Adrenal gland (tissue), 12 donors: ENCODE results near the gene F12. TPM values are rescaled to one million over a fixed set of nuclear protein-coding genes. Genes with fewer than 3 reads are reported as not detected.
"Not testable (repeated sequence)": the region's sequence is repeated elsewhere in the genome, so short reads cannot be mapped to it uniquely, and the experiment has no call there.

Source experiments
- DNase-seq, 7 donors: peaks; one replicate each; pipeline ENCODE4 v3.0.0-alpha.2; 2019 to 2020
- H3K27ac ChIP-seq, 5 donors: fragments of 200-600 bp; sonication (generic) in 4 of 5; 1 replicate in 3 of 5; 2 replicates in 2 of 5; pipeline versions ENCODE4 v1.5.1 to v1.8.0; 2016 to 2020; ENCODE audit warnings: mild to moderate bottlenecking in 1 of 5
- H3K27me3 ChIP-seq: fragments of 200-600 bp; 2 replicates; pipeline ENCODE4 v1.8.0; 2021
- H3K36me3 ChIP-seq, 2 donors: fragments of 200-600 bp; replicated peaks in 1 of 2; 1 replicate in 1 of 2; 2 replicates in 1 of 2; pipeline versions ENCODE4 v1.5.1 to v1.8.0; 2018 to 2022
- H3K4me1 ChIP-seq, 2 donors: fragments of 200-600 bp; replicated peaks in 1 of 2; 1 replicate in 1 of 2; 2 replicates in 1 of 2; pipeline versions ENCODE4 v1.5.1 to v1.8.0; 2018 to 2021
- H3K4me3 ChIP-seq, 4 donors: fragments of 200-600 bp; sonication (generic) in 3 of 4; one replicate each; pipeline ENCODE4 v1.5.1; 2016 to 2018
- H3K9me3 ChIP-seq, 3 donors: fragments of 200-600 bp; sonication (generic) in 1 of 3; replicated peaks in 1 of 3; 1 replicate in 2 of 3; 2 replicates in 1 of 3; pipeline versions ENCODE4 v1.5.1 to v1.8.0; 2016 to 2021
- CTCF ChIP-seq, 6 experiments: fragments of 450-650 bp in 4 of 6; fragments of 200-600 bp in 2 of 6; sonication (generic) in 1 of 6; IDR thresholded peaks; 1 replicate in 5 of 6; 2 replicates in 1 of 6; pipeline versions ENCODE4 v1.5.1 to v1.8.0; 2016 to 2021; ENCODE audit warnings: antibody characterized with exemption in 6 of 6, mild to moderate bottlenecking in 2 of 6, moderate library complexity in 1 of 6
- POLR2A ChIP-seq, 2 donors: fragments of 450-650 bp; IDR thresholded peaks; one replicate each; pipeline ENCODE4 v1.6.1; 2017; ENCODE audit warnings: antibody characterized with exemption in 2 of 2, mild to moderate bottlenecking in 2 of 2, moderate library complexity in 1 of 2
- WGBS, 4 donors: extraction: QIAGEN DNeasy Blood & Tissue Kit in 2 of 4; methylation state at CpG; one replicate each; pipeline versions ENCODE4 v1.1.5 to v1.1.7; 2013 to 2017; 5-methylcytosine and 5-hydroxymethylcytosine counted together
- intact Hi-C, 2 donors: fragments of 100-400 bp; cut with DNase I; formaldehyde crosslinking; loops; one replicate each; pipeline versions ENCODE4 v1.14.1 to v1.15.0; 2022 to 2023
- polyA plus RNA-seq, 3 donors: library from polyadenylated mRNA; stranded (reverse); fragments of 200-250 nt in 2 of 3; fragments of 350-450 nt in 1 of 3; fragmentation: Illumina TruSeq in 1 of 3; extraction: RNeasy Lipid Tissue Mini Kit (QIAGEN cat#74804) in 1 of 3; gene quantifications; one replicate each; pipeline ENCODE4 v1.2.3, GENCODE V29; 2013 to 2014
- total RNA-seq, 9 donors: library from RNA; depleted of rRNA in 4 of 9; stranded (reverse); fragments of >200 nt in 4 of 9; fragments of 120-200 nt in 1 of 9; fragmentation: NEBNext Ultra II Directional in 1 of 9; extraction: Animal tissue kit (Norgen Biotek cat#: 25700) in 1 of 9; gene quantifications; one replicate each; pipeline versions ENCODE4 v1.1.0 to v1.2.4, GENCODE V29; 2013 to 2023
- donor health status: healthy with polysubstance abuse.
- donor health status: Bipolar disorder and iron deficiency.
- donor health status: DM: yes; HTN: yes; CAD: no.
- donor health status: DM: no; HTN: no; CAD: no.
- donor health status: DM: no; HTN: no; CAD: no.
- donor health status: DM: yes; HTN: yes; CAD: no.

The F12 gene
- total and polyA plus RNA-seq, 12 donors: 0.11 to 0.80 (median 0.36) TPM; not detected in 3

- Histone ChIP-seq H3K36me3 (no peaks in the 10 kb centered on the region), H3K4me3 (no peak overlapping the region), H3K27ac (no peak overlapping the region), H3K4me1 (no peaks in the 10 kb centered on the region), H3K9me3 (no peaks in the 10 kb centered on the region), H3K27me3 (peaks cover 4% of the 10 kb centered on the region)
- TF ChIP-seq CTCF (IDR thresholded peaks at IDR 0.05) (no peak), POLR2A (IDR thresholded peaks at IDR 0.05) (no peak)
- intact Hi-C loops: no loop called here
- 78 to 90% (median 85%) methylated on average over 6 to 8 of the region's 8 CpGs for WGBS, 4 donors
- DNase-seq: no peak
Measured at GRCh38 chr5:177377851-177378776, 31.2 kb downstream of the F12 start.

DNA sequence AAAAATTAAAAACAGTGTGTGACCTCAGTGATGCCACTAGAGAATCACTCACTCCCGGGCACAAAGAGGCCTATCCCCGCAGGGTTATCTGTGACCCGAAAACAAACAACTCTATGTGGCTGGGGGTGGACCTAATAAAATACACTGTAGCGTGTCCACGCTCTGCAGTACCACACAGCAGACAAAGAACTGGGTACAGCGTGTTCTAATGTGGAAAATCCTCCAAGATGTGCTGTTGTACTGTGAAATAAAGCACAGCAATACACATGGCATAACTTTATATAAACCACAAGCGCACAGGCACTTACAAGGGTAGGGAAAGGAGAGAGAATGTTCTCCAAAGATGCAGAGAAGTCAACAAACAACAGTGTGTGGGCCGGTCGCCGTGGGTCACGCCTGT, 33.3 kb downstream of the F12 start:
- WGBS, 4 donors: 88% methylated on average over 11 of the region's 11 CpGs
- Histone ChIP-seq H3K4me3 (no peak overlapping the region), H3K36me3 (no peaks in the 10 kb centered on the region), H3K27ac (no peak overlapping the region), H3K27me3 (no peaks in the 10 kb centered on the region), H3K4me1 (no peaks in the 10 kb centered on the region), H3K9me3 (no peaks in the 10 kb centered on the region)
- no peak for DNase-seq
- TF ChIP-seq CTCF (IDR thresholded peaks at IDR 0.05) (no peak), POLR2A (IDR thresholded peaks at IDR 0.05) (no peak)
- intact Hi-C loops: no loop called here

DNA sequence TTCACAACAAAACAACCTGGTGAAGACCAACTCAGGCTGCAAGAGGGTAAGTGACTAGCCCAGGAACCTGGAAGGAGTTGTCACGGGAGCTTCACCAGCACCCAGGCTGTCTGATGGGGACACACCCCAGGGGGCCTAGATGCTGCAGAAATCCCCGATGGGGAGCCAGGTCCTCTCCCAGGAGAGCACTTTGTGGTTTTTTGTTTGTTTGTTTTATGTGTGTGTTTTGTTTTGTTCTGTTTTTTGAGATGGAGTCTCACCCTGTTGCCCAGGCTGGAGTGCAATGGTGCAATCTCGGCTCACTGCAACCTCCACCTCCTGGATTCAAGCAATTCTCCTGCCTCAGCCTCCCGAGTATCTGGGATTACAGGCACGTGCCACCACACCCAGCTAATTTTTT, 33.8 kb downstream of the F12 start:
- H3K4me1 ChIP-seq, intact Hi-C loops, H3K9me3 ChIP-seq: not testable (repeated sequence)

GRCh38 chr5:177374211-177374610, 35.2 kb downstream of the F12 start:
- H3K36me3 ChIP-seq: no peaks in the 10 kb centered on the region
- H3K27me3 ChIP-seq: no peaks in the 10 kb centered on the region
- TF ChIP-seq CTCF (IDR thresholded peaks at IDR 0.05) (no peak), POLR2A (IDR thresholded peaks at IDR 0.05) (no peak)
- DNase-seq: no peak
- H3K27ac ChIP-seq: no peak overlapping the region
- intact Hi-C loops: no loop called here
- 73 to 83% (median 78%) methylated on average over 5 of the region's 5 CpGs for WGBS, 4 donors
- H3K4me3 ChIP-seq: no peak overlapping the region
- H3K9me3 ChIP-seq: no peaks in the 10 kb centered on the region
- peaks cover 0 to 4% of the 10 kb centered on the region in 2 donors for H3K4me1 ChIP-seq

More for the DNA sequence above, 33.8 kb downstream of the F12 start:
- not testable (repeated sequence) for H3K27ac ChIP-seq, H3K36me3 ChIP-seq, DNase-seq, H3K27me3 ChIP-seq, H3K4me3 ChIP-seq
- WGBS, 4 donors: 80 to 86% (median 85%) methylated on average over 5 of the region's 5 CpGs

DNA sequence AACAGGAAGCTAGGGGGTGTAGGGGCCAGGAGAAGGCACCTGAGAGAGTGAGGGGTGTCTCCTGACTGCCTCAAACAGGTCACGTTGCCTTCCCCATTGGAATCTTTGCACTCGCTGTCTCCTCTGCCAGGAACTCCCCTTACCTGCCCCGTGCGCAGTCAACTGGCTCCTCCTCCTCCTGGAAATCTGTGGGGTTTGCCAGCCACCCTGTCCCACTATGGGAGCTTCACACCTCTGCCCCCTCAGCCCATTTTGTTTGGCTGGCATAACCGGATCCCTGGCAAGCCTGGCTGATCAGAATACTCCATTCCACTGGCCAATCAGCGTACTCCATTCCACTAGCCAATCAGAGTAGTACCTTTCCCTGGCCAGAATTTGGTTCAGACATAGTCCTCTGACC, 35.6 kb downstream of the F12 start:
- intact Hi-C loops: no loop called here
- 58 to 69% (median 65%) methylated on average over 5 to 6 of the region's 6 CpGs for WGBS, 4 donors

More for the DNA sequence above, 35.6 kb downstream of the F12 start:
- no peaks in the 10 kb centered on the region for H3K27me3 ChIP-seq
- H3K27ac ChIP-seq: no peak overlapping the region
- peaks cover 0 to 4% of the 10 kb centered on the region in 2 donors for H3K4me1 ChIP-seq
- DNase-seq: no peak
- H3K36me3 ChIP-seq: no peaks in the 10 kb centered on the region
- no peaks in the 10 kb centered on the region for H3K9me3 ChIP-seq
- TF ChIP-seq POLR2A (IDR thresholded peaks at IDR 0.05): no peak
- H3K4me3 ChIP-seq: no peak overlapping the region
